WERI-Rb-1 (cell line): Measurements from ENCODE around the gene RFXANK.
A peak's percentile ranks its signal among the peaks of the same experiment; 100 is the strongest.

Experiments used
- DNase-seq: peaks from one replicate; pipeline ENCODE4 v3.0.0-alpha.2; 2020
- H3K27ac ChIP-seq: fragments of 250-450 bp; sonication (Bioruptor Pico); 2 replicates; pipeline ENCODE4 v1.5.1; 2020; ENCODE audit warnings: mild to moderate bottlenecking, moderate library complexity
- H3K27me3 ChIP-seq: fragments of 250-450 bp; sonication (Bioruptor Pico); 2 replicates; pipeline ENCODE4 v1.5.1; 2021; ENCODE audit warnings: mild to moderate bottlenecking, low read depth, moderate library complexity; ENCODE audit not compliant: insufficient read depth, severe bottlenecking
- H3K36me3 ChIP-seq: fragments of 250-450 bp; sonication (Bioruptor Pico); 2 replicates; pipeline ENCODE4 v1.5.1; 2020; ENCODE audit warnings: mild to moderate bottlenecking, moderate library complexity
- H3K4me3 ChIP-seq: 2 replicates; pipeline ENCODE4 v1.5.1; 2011; ENCODE audit warnings: low read depth, mild to moderate bottlenecking, control low read depth, low read length
- H3K9me3 ChIP-seq: fragments of 250-450 bp; sonication (Bioruptor Pico); 2 replicates; pipeline ENCODE4 v1.5.1; 2021; ENCODE audit warnings: mild to moderate bottlenecking, moderate library complexity; ENCODE audit not compliant: severe bottlenecking
- TF ChIP-seq, protein P1 (sequence below): IDR thresholded peaks from 2 replicates; pipeline ENCODE4 v1.5.1; 2011; ENCODE audit warnings: low read depth, mild to moderate bottlenecking, control low read depth, inconsistent platforms, low read length

RFXANK gene

DNA sequence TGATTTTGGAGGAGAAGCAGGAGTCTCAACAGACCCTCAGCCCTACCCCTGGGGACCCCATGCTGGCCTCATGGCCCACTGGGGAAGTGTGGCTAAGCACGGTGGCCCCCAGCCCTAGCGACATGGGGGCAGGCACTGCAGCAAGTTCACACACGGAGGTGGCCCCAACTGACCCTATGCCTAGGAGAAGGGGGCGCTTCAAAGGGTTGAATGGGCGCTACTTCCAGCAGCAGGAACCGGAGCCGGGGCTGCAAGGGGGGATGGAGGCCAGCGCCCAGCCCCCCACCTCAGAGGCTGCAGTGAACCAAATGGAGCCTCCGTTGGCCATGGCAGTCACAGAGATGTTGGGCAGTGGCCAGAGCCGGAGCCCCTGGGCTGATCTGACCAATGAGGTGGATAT lies 34.6 kb downstream of the RFXANK start:
- Histone ChIP-seq H3K27me3 (no peaks in the 10 kb centered on the region), H3K27ac (no peak overlapping the region), H3K9me3 (peaks cover 3% of the 10 kb centered on the region), H3K36me3 (no peaks in the 10 kb centered on the region), H3K4me3 (no peak overlapping the region)
- DNase-seq = no peak
- TF ChIP-seq, protein P1, sequence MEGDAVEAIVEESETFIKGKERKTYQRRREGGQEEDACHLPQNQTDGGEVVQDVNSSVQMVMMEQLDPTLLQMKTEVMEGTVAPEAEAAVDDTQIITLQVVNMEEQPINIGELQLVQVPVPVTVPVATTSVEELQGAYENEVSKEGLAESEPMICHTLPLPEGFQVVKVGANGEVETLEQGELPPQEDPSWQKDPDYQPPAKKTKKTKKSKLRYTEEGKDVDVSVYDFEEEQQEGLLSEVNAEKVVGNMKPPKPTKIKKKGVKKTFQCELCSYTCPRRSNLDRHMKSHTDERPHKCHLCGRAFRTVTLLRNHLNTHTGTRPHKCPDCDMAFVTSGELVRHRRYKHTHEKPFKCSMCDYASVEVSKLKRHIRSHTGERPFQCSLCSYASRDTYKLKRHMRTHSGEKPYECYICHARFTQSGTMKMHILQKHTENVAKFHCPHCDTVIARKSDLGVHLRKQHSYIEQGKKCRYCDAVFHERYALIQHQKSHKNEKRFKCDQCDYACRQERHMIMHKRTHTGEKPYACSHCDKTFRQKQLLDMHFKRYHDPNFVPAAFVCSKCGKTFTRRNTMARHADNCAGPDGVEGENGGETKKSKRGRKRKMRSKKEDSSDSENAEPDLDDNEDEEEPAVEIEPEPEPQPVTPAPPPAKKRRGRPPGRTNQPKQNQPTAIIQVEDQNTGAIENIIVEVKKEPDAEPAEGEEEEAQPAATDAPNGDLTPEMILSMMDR = no peak

DNA sequence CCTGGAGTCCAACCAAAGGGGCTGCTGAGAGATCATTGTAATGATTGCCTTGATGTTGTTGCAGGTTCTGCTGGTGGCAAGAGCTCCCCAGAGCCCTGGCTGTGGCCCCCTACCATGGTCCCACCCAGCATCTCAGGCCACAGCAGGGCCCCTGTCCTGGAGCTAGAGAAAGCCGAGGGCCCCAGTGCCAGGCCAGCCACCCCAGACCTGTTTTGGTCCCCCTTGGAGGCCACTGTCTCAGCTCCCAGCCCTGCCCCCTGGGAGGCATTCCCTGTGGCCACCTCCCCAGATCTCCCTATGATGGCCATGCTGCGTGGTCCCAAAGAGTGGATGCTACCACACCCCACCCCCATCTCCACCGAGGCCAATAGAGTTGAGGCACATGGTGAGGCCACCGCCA lies 35.2 kb downstream of the RFXANK start:
- no peak overlapping the region for H3K27ac ChIP-seq
- peaks cover 3% of the 10 kb centered on the region for H3K9me3 ChIP-seq
- H3K36me3 ChIP-seq = no peaks in the 10 kb centered on the region
- H3K27me3 ChIP-seq = no peaks in the 10 kb centered on the region
- no peak for DNase-seq
- TF ChIP-seq, protein P1 = no peak
- H3K4me3 ChIP-seq = no peak overlapping the region

DNA sequence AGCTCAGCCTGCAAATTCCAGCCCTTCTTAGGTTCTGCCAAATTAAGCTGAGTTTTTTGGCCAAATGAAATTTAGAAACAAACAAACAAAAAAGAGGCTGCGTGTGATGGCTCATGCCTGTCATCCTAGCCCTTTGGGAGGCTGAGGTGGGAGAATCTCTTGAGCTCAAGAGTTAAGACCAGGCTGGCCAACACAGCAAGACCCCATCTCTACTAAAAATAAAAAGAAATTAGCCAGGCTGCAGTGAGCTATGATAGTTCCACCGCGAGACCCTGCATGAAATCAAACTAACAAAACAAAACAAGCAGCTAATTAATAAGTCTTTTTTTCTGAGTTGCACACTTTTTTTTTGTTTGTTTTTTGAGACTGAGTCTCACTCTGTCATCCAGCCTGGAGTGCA lies 37.6 kb downstream of the RFXANK start:
- DNase-seq = no peak
- Histone ChIP-seq H3K27ac (no peak overlapping the region; the same call in 1 of the 2 replicates), H3K27me3 (no peaks in the 10 kb centered on the region), H3K4me3 (no peak overlapping the region), H3K36me3 (peaks cover 8% of the 10 kb centered on the region; the same call in 1 of the 2 replicates), H3K9me3 (peaks cover 13% of the 10 kb centered on the region)
- TF ChIP-seq, protein P1 = no peak

DNA sequence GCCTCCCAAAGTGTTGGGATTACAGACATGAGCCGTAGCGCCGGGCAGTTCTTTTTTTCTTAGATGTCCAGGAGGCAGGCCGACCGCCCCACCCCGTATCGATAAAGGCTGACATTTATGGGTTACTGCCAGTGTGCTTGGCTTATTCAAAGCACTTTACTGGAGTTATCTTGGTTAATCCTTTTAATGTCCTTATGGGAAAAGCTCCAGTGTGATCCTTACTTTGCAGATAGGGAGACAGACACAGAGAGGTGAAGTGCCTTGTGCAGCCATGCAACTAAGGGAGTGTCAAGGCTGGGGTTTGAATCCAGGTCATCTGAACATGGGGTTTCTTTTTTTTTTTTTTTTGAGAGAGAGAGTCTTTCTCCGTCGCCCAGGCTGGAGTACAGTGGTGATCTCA lies 38.9 kb downstream of the RFXANK start:
- Histone ChIP-seq H3K4me3 (no peak overlapping the region), H3K27me3 (no peaks in the 10 kb centered on the region), H3K36me3 (peaks cover 9% of the 10 kb centered on the region), H3K27ac (peak overlapping the region; percentile 75), H3K9me3 (peaks cover 26% of the 10 kb centered on the region)
- TF ChIP-seq, protein P1 = no peak
- DNase-seq = peak; percentile 86

DNA sequence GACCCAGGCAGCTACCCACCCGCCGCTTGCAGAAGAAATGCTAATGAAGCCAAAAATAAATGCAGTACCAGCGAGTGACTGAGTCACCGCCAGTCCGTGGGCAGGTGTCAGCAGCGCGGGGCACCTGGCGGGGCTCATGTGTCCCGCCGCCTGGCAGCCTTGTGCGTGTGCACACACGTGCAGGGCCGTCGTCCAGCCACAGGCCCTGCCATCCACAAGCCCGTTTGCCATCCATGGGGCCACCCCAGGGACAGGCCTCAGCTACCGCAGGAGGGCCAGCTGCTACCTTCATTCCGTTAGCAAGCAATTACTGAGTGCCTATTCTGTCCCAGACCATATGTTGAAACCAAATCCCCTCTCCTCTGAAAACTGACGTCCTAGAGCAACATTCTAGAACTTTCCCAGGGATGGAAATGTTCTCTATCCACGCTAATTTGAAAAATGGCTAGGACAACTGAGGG lies 40.2 kb downstream of the RFXANK start:
- H3K27ac ChIP-seq = peak overlapping the region; percentile 75
- no peak overlapping the region for H3K4me3 ChIP-seq
- TF ChIP-seq, protein P1 = no peak
- peaks cover 13% of the 10 kb centered on the region for H3K36me3 ChIP-seq
- H3K27me3 ChIP-seq = no peaks in the 10 kb centered on the region
- H3K9me3 ChIP-seq = peaks cover 26% of the 10 kb centered on the region
- DNase-seq = peak; percentile 64

DNA sequence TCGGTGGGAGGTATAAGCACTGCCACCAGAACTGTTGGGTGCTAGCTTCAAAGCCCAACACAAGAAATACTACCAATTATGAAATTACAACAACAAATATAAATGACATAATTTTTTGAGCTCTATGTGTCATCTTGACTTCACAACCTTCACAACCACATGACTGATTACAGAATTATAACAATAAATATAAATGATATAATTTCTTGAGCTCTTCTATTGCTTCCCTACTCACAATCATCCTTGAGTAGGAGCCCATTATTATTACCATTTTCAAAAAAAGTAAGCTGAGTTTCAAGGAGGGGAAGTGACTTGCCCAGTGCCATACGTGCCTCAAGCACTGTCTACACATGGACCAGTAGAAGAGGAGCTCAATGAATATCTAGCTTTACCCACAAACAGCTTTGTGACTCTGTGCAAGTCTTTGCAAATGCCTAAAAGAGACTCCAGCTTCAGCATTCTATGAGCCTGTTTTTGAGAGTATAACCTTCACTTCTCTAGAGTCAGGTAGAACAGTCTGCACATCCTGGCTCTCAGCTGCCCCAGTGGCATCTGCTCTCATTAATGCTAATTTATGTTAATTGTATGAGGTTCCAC lies 42.3 kb downstream of the RFXANK start:
- Histone ChIP-seq H3K27ac (no peak overlapping the region), H3K9me3 (peaks cover 26% of the 10 kb centered on the region), H3K4me3 (no peak overlapping the region), H3K27me3 (no peaks in the 10 kb centered on the region), H3K36me3 (peaks cover 13% of the 10 kb centered on the region)
- TF ChIP-seq, protein P1 = no peak
- DNase-seq = no peak
